PC-3 (cell line): Measurements from ENCODE around the gene ZNF750.

Source experiments
- CTCF ChIP-seq: fragments of 300-600 bp; sonication (generic); conservative IDR thresholded peaks from 2 replicates; pipeline ENCODE4 v1.5.1; 2017; ENCODE audit warnings: antibody characterized with exemption, low read depth, mild to moderate bottlenecking, low read length
- EZH2 ChIP-seq: fragments of 300-600 bp; sonication (generic); IDR thresholded peaks from one replicate; pipeline ENCODE4 v1.6.1; 2017; ENCODE audit warnings: antibody characterized with exemption, mild to moderate bottlenecking, low read length; ENCODE audit not compliant: unreplicated experiment

- no peak for TF ChIP-seq CTCF
- no peak for TF ChIP-seq EZH2
These were observed 17.5 kb downstream of the ZNF750 start for GRCh38 chr17:82822281-82822680.
